ENCODE data around the gene MAP2K1.
"Not testable (repeated sequence)": the region's sequence is repeated elsewhere in the genome, so short reads cannot be mapped to it uniquely, and the experiment has no call there.

MAP2K1 gene

DNA sequence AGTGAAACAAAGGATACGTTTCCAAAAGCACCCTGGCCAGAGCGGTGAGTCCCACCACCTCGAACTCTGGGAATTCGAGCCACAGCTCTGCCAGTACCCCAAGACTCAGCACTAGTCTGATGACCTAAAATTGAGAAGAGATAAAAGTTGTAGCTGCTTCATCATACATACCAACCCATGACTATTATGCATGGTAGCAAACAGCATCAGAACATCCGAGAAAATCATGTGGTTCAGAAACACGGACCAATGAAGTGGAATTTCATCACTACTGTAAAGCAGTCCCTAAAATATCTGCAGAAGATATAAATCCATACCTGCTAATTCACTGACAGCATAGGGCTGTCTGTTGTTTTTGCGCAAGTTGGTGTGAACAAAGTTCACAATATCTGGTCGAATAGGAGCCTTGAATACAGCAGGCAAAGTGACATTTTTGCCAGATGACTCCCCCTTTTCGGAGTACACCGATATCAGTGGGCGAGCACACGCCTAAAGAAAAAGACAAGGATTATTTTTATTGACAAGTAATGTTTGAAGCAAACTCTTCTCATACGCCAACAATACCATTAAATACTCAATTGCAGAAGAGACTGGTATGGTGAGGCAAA is 116.4 kb downstream of the MAP2K1 start:
- DNase-seq (ENCODE audit: low read depth in 4 of 4, low spot score in 1 of 4): not testable (repeated sequence)

DNA sequence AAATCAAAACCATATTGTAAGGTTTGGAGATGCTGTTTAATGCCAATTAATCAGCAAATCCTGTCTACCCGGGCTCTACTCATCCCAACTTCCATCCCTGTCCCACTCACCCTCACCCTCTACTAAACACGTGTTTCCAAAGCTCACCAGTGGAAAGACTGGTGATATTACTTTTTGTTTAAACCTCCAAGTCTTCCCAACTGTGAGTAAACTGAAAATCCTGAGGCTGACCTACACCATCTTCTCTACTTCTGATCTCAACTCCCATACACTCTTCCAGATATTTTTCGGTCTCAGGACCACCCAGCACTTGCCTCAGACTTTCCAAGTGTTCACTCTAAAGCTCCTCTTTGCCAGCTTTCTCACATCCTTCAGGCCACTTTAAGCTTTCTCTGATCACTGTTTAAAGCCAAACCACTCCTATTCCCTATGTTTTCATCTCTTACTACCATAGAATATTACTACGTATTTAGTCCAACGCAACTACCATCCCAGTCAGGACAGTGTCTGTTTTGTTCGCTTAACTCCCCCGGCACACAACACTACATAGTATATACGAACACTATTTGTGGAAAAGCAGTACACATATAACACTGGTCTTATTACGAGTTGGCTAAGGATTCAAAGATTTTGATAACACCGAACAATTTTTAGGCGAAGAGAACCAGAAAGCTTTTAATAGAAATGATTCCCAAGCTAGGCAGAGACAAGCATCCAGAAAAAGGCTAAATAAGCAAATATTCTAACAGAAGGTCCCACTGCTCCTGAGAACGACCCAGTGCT is 117.3 kb downstream of the MAP2K1 start:
- DNase-seq (ENCODE audit: low read depth in 4 of 4, low spot score in 1 of 4): no peak

GRCh38 chr15:66504563-66505429 is 118.1 kb downstream of the MAP2K1 start, which contains the start of the genes RPL4 and ZWILCH:
RPL4 (minus strand) TSS chr15:66504855; CDS start chr15:66504790, 65 bp downstream.
ZWILCH (plus strand) TSS chr15:66505326; CDS start chr15:66505339, 13 bp downstream.
- peak; percentile 52 to 78 (median 66) for DNase-seq (ENCODE audit: low read depth in 4 of 4, low spot score in 1 of 4)

DNA sequence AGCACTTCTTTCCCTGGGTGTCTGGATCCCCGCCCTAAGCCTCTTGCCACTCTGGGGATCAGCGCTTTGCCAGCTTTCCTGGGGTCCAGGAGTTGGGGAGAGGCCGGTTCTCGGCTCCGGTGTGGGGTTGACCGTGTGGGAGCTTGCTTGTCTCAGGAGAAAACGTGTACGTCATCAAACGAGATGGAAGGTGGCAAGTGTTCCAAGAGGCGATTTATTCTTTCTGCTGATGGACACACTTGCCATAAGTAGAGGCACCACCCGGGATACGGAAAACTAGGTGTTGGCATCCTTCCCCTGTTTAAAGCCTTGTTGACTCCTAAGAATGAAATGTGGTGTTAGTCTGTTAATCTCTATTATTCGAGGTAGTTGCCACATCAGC is 118.7 kb downstream of the MAP2K1 start:
- DNase-seq (ENCODE audit: low read depth in 4 of 4, low spot score in 1 of 4): no peak

DNA sequence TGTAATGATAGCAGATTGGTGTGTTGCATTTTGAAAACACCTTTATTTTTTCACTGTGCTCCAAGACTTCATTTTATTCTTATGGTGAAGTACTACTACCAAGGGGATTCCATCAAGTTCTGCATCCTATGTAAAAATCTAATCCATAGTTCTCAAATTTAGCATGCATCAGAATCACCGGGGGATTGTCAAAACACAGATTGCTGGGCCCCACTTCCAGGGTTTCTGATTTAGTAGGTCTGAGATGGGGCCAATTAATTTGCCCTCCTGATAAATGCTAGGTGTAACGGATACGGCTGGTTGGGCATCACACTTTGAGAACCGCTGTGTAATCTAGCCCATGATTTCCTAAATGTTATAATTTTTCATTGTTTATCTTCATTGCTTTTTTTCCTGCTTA is 119.1 kb downstream of the MAP2K1 start:
- no peak for DNase-seq (ENCODE audit: low read depth in 4 of 4, low spot score in 1 of 4)

GRCh38 chr15:66508293-66508883 is 121.7 kb downstream of the MAP2K1 start:
- no peak for DNase-seq (ENCODE audit: low read depth in 4 of 4, low spot score in 1 of 4)

DNA sequence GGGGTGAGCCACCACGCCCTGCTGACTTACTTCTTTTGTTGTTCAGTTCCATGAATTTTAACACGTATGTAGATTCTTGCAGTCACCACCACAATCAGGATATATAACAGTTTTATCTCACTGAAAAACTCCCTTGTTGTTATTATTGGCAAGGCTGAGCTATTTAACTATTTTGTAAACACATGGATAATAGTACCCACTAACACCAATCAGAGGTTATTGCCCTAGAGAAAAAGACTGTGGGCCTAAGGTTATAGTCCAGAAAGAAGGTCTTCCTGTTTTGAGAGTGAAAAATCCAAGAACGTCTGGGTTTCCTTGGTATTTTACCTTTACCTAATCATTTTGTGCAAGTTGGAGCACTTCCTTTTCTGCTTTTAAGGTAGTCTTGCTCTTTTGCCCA is 127.9 kb downstream of the MAP2K1 start:
- DNase-seq (ENCODE audit: low read depth in 4 of 4, low spot score in 1 of 4): no peak

DNA sequence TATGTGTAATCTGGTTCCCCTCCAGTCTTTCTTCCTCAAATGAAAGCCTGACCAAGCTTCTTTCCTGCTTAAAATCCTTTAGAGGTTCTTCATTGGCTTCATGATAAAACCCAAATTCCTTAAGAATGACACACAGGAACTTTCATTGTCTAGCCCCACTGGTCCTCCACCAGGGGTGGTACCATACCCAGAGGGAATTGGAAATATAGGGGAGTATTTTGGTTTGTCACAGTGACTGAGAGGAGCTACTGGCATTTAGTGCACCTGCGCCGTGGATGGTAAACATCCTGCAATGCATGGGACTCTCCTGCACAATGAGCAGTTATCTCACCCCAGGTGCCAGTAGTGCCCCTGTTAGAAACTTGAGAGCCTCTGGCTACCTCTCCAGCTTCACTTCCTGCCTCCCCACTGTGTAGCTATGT is 129.2 kb downstream of the MAP2K1 start:
- DNase-seq (ENCODE audit: low read depth in 4 of 4, low spot score in 1 of 4): no peak

- DNase-seq (ENCODE audit: low read depth in 4 of 4, low spot score in 1 of 4): no peak
Measured at GRCh38 chr15:66523926-66524325, 137.2 kb downstream of the MAP2K1 start.

GRCh38 chr15:66524838-66525237 is 138.1 kb downstream of the MAP2K1 start:
- no peak for DNase-seq (ENCODE audit: low read depth in 4 of 4, low spot score in 1 of 4)

GRCh38 chr15:66535056-66535455 is 148.3 kb downstream of the MAP2K1 start:
- DNase-seq (ENCODE audit: low read depth in 4 of 4, low spot score in 1 of 4): no peak
